Measurements from ENCODE around the gene ZNF648.
"Not testable (repeated sequence)": the region's sequence is repeated elsewhere in the genome, so short reads cannot be mapped to it uniquely, and the experiment has no call there.

ZNF648 gene

GRCh38 chr1:182029002-182029378 lies 32.5 kb downstream of the ZNF648 start:
- no peak for TF ChIP-seq CTCF (IDR thresholded peaks at IDR 0.05; ENCODE audit: insufficient read depth, low read length, poor library complexity, severe bottlenecking)
- no peaks in the 10 kb centered on the region for H3K36me3 ChIP-seq (ENCODE audit: control insufficient read depth, insufficient read depth, low read length)
- no peaks in the 10 kb centered on the region for H3K27me3 ChIP-seq (replicated peaks; ENCODE audit: control insufficient read depth, insufficient read depth, low read length)
- DNase-seq (ENCODE audit: extremely low read depth, insufficient read length), result no peak
- H3K4me3 ChIP-seq (replicated peaks; ENCODE audit: low read depth, low read length), result peak overlapping the region; percentile 69

GRCh38 chr1:182015360-182015759 lies 46.2 kb downstream of the ZNF648 start:
- DNase-seq (ENCODE audit: extremely low read depth, insufficient read length), result no peak
- TF ChIP-seq CTCF (IDR thresholded peaks at IDR 0.05; ENCODE audit: insufficient read depth, low read length, poor library complexity, severe bottlenecking), result peak; percentile 28
- no peak overlapping the region for H3K4me3 ChIP-seq (replicated peaks; ENCODE audit: low read depth, low read length)
- H3K36me3 ChIP-seq (ENCODE audit: control insufficient read depth, insufficient read depth, low read length), result no peaks in the 10 kb centered on the region
- H3K27me3 ChIP-seq (replicated peaks; ENCODE audit: control insufficient read depth, insufficient read depth, low read length), result no peaks in the 10 kb centered on the region

- not testable (repeated sequence) for DNase-seq (ENCODE audit: extremely low read depth, insufficient read length); H3K4me3 ChIP-seq (replicated peaks; ENCODE audit: low read depth, low read length); H3K27me3 ChIP-seq (replicated peaks; ENCODE audit: control insufficient read depth, insufficient read depth, low read length); H3K36me3 ChIP-seq (ENCODE audit: control insufficient read depth, insufficient read depth, low read length)
These were observed 50.6 kb downstream of the ZNF648 start for GRCh38 chr1:182010800-182011370.

- H3K4me3 ChIP-seq (replicated peaks; ENCODE audit: low read depth, low read length); H3K36me3 ChIP-seq (ENCODE audit: control insufficient read depth, insufficient read depth, low read length); DNase-seq (ENCODE audit: extremely low read depth, insufficient read length); H3K27me3 ChIP-seq (replicated peaks; ENCODE audit: control insufficient read depth, insufficient read depth, low read length): not testable (repeated sequence)
These were observed 56.1 kb downstream of the ZNF648 start for GRCh38 chr1:182005398-182005797.

GRCh38 chr1:182004601-182005000 lies 56.9 kb downstream of the ZNF648 start:
- no peak for DNase-seq (ENCODE audit: extremely low read depth, insufficient read length)
- no peak for TF ChIP-seq CTCF (IDR thresholded peaks at IDR 0.05; ENCODE audit: insufficient read depth, low read length, poor library complexity, severe bottlenecking)
- Histone ChIP-seq H3K4me3 (replicated peaks; ENCODE audit: low read depth, low read length) (no peak overlapping the region), H3K27me3 (replicated peaks; ENCODE audit: control insufficient read depth, insufficient read depth, low read length) (no peaks in the 10 kb centered on the region), H3K36me3 (ENCODE audit: control insufficient read depth, insufficient read depth, low read length) (no peaks in the 10 kb centered on the region)
